GM12872 (cell line): ENCODE data around the gene TYW1.

Source experiments
- TF ChIP-seq, protein P1 (sequence below): IDR thresholded peaks from 3 replicates; pipeline ENCODE4 v1.5.1; 2011; ENCODE audit warnings: low read depth, mild to moderate bottlenecking, low read length, moderate library complexity; ENCODE audit not compliant: insufficient read depth

Gene TYW1

DNA sequence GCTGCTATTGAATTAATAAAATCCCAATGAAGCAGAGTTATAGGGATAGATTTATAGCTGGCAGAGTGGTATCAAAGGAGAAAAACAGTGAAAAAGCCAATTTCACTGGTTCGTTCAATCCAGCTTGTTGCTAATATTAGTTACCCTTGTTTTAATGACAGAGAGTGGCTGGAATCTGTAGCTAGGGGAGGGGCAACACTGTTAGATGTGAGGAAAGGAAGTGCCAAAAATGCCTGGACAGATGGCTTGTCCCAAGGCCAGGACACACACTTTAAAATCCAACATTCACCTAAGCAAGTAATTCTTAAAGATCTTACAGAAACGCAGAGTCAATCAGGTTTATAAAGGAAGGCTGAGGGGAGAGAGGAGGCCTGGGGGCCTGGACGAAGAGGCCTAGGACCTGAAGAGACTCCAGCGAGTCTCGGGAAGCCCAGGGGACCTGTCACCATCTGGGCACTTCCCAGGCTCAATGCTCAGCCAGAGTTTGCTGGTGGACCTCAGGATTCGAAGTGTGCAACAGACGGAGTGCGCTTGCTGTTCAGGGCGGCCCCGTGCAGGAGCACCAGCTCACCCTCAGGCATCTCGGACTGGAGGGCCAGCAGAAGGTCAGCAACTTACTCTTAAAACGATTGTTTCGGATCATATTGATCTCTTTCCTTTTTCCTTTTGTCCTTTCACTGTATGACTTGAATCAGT is 38.9 kb upstream of the TYW1 start:
- TF ChIP-seq, protein P1, sequence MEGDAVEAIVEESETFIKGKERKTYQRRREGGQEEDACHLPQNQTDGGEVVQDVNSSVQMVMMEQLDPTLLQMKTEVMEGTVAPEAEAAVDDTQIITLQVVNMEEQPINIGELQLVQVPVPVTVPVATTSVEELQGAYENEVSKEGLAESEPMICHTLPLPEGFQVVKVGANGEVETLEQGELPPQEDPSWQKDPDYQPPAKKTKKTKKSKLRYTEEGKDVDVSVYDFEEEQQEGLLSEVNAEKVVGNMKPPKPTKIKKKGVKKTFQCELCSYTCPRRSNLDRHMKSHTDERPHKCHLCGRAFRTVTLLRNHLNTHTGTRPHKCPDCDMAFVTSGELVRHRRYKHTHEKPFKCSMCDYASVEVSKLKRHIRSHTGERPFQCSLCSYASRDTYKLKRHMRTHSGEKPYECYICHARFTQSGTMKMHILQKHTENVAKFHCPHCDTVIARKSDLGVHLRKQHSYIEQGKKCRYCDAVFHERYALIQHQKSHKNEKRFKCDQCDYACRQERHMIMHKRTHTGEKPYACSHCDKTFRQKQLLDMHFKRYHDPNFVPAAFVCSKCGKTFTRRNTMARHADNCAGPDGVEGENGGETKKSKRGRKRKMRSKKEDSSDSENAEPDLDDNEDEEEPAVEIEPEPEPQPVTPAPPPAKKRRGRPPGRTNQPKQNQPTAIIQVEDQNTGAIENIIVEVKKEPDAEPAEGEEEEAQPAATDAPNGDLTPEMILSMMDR, result no peak

DNA sequence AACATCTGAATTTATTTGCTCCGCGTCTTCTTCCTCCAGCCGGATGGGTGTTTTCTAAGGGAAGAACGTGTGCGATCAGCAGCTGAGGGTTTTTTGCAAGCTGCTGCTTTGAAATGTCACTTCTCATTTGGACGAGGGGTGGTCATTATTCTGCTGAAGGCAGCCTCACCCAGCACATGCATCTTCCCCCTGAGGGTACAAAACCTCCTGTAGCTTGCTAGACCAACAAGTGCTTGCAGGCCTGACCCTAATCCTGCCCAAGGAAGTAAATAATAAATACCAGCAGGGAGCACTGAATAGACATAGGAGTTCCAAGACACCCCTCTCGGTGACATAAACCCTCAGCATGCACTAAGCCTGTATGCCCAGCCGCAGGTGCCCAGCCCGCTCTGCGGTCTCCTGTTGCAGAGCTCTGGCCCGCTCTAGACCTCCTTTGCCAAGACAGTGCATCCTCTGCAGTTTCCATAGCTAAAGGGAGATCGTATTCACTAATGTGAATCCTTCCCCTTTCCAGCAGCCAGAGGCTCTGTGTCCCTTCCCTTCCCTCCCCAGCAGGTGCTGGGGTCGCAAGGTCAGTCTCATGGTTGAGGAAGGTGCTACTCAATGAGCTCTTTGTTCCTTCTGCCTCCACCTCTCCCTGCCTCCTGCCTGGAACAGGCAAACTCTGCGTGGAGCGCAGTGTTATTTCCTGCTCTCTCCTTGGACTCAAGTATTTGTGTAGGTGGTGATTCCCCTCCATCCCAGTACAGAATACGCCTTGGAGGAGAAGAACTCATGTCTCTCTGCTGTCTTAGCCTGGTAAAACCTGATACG is 37.9 kb upstream of the TYW1 start:
- TF ChIP-seq, protein P1, result no peak

- TF ChIP-seq, protein P1, result no peak
Measured at GRCh38 chr7:66960192-66960591, 36.4 kb upstream of the TYW1 start.

DNA sequence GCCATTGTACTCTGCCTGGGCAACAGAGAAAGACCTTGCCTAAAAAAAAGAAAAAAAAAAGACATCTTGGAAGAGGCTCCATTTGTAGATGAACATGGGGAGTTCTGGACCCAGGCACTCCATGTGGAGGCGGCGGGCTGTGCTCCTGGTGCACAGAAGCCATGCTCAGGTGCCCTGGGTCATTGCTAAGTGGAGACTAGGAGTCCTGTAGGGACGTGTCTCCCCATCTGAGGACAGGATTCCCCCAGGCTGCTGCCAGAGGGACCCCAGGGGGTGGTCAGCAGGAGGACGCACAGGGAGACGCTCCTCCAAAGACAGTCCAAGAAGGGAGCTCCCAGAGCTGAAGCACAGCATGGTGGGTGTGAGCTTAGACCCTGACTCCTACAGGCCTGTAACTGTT is 35.5 kb upstream of the TYW1 start:
- TF ChIP-seq, protein P1, result no peak

GRCh38 chr7:66964411-66964810 is 32.2 kb upstream of the TYW1 start:
- TF ChIP-seq, protein P1, result no peak

DNA sequence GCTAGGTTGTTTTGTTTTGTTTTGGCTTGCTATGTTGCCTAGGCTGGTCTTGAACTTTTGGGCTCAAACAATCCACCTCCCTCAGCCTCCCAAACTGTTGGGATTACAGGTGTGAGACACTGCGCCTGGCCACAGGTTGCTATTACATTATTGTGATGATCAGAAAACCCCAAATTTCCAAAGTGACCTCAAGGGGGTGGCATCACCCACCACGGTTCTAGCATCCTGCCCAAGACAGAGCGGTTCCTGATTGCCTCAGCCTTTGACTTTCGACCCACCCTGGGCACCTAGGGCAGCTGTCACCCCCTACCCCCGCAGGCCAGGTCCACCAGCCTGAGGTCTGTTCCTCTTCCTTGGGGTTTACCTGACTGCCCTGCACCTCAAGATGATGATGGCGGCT is 29.6 kb upstream of the TYW1 start:
- TF ChIP-seq, protein P1, result no peak

DNA sequence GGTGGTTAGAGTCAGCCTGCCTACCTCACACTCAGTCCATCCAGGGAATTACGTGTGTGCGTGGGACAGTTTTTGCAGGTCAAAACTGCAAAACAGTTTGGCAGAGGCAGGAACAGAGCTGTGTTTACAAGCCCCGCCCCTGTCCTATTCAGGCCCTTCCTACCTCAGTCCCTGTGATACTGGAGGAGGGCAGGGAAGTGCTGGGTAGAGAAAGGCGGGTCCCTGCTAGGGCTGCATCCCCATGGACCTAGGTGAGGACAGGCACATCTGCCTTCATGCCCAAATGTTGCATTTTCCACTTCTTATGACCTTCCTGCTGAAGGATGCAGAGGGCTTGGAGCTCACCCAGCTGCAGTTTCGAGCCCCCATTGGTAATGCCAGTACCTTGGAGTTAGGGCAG is 26.3 kb upstream of the TYW1 start:
- TF ChIP-seq, protein P1, result no peak
